HepG2 (cell line): ENCODE measurements around the gene HNRNPF. TPM values are rescaled to one million over a fixed set of nuclear protein-coding genes. Genes with fewer than 3 reads are reported as not detected.

Source experiments
- ATF5 ChIP-seq: sonication (generic); formaldehyde crosslinking; IDR thresholded peaks from 2 replicates; pipeline ENCODE4 v1.4.0; 2020; ENCODE audit warnings: mild to moderate bottlenecking, low read depth, missing genetic modification reagents
- BCLAF1 ChIP-seq: fragments of 450-650 bp; IDR thresholded peaks from 2 replicates; pipeline ENCODE4 v1.6.1; 2017; ENCODE audit warnings: mild to moderate bottlenecking
- FIP1L1 ChIP-seq: fragments of 200-400 bp; formaldehyde crosslinking; IDR thresholded peaks from 2 replicates; pipeline ENCODE4 v1.6.1; 2018; ENCODE audit warnings: low read depth, mild to moderate bottlenecking, low read length, moderate library complexity, borderline replicate concordance; ENCODE audit not compliant: insufficient read depth
- GLI4 ChIP-seq: sonication (generic); formaldehyde crosslinking; IDR thresholded peaks from 2 replicates; pipeline ENCODE4 v1.5.1; 2020; ENCODE audit warnings: missing genetic modification reagents, mild to moderate bottlenecking, moderate library complexity, borderline replicate concordance
- RCOR2 ChIP-seq: IDR thresholded peaks from 2 replicates; pipeline ENCODE4 v1.6.1; 2016; ENCODE audit warnings: missing biosample characterization, missing genetic modification reagents
- RELA ChIP-seq: sonication (generic); formaldehyde crosslinking; IDR thresholded peaks from 2 replicates; pipeline ENCODE4 v1.4.0; 2020; ENCODE audit warnings: missing genetic modification reagents
- SAP130 ChIP-seq: IDR thresholded peaks from 2 replicates; pipeline ENCODE4 v1.6.1; 2016; ENCODE audit warnings: low read depth
- TCF7 ChIP-seq: sonication (generic); IDR thresholded peaks from 2 replicates; pipeline ENCODE4 v1.6.1; 2016; ENCODE audit warnings: antibody characterized with exemption, low read depth
- ZBTB46 ChIP-seq: sonication (generic); formaldehyde crosslinking; IDR thresholded peaks from 2 replicates; pipeline ENCODE4 v1.4.0; 2020; ENCODE audit warnings: mild to moderate bottlenecking, missing genetic modification reagents, borderline replicate concordance
- ZNF121 ChIP-seq: sonication (generic); formaldehyde crosslinking; IDR thresholded peaks from 2 replicates; pipeline ENCODE4 v1.5.0; 2020; ENCODE audit warnings: mild to moderate bottlenecking, missing genetic modification reagents
- ZNF329 ChIP-seq: sonication (generic); formaldehyde crosslinking; IDR thresholded peaks from 2 replicates; pipeline ENCODE4 v1.9.0; 2021; ENCODE audit warnings: low read depth, mild to moderate bottlenecking, missing genetic modification reagents
- ZNF605 ChIP-seq: sonication (generic); formaldehyde crosslinking; IDR thresholded peaks from 2 replicates; pipeline ENCODE4 v1.8.0; 2022; ENCODE audit warnings: mild to moderate bottlenecking, missing genetic modification reagents
- ZNF773 ChIP-seq: sonication (generic); formaldehyde crosslinking; IDR thresholded peaks from 2 replicates; pipeline ENCODE4 v1.4.0; 2020; ENCODE audit warnings: missing genetic modification reagents, borderline replicate concordance
- polyA plus RNA-seq, 8 experiments: library from polyadenylated mRNA; depleted of rRNA in 3 of 8; stranded (reverse) in 7 of 8; unstranded in 1 of 8; fragments of >200 nt; fragmentation: Illumina TruSeq in 4 of 8; extraction: Trizol in 4 of 8; gene quantifications; 2 replicates each; pipeline versions ENCODE4 v1.2.1 to v1.2.3, GENCODE V29; 2011 to 2016; ENCODE audit warnings: low read depth in 4 of 8, missing spikeins in 1 of 8, mixed read lengths in 1 of 8; ENCODE audit not compliant: insufficient read depth in 1 of 8
- total RNA-seq, 5 experiments: library from RNA; depleted of rRNA; stranded (reverse); fragments of >200 nt; fragmentation: Illumina TruSeq; extraction: Trizol; gene quantifications; 2 replicates each; pipeline ENCODE4 v1.2.3, GENCODE V29; 2016; ENCODE audit warnings: low read depth in 1 of 5
- TF ChIP-seq, protein P1 (sequence below): sonication (generic); formaldehyde crosslinking; IDR thresholded peaks from 2 replicates; pipeline ENCODE4 v1.4.0; 2020; ENCODE audit warnings: missing genetic modification reagents
- TF ChIP-seq, protein P2 (sequence below): sonication (generic); formaldehyde crosslinking; IDR thresholded peaks from 2 replicates; pipeline ENCODE4 v1.8.1; 2023; ENCODE audit warnings: mild to moderate bottlenecking, missing genetic modification reagents
- TF ChIP-seq, protein P3 (sequence below): sonication (generic); formaldehyde crosslinking; IDR thresholded peaks from 2 replicates; pipeline ENCODE4 v1.5.0; 2020; ENCODE audit warnings: missing genetic modification reagents
- TF ChIP-seq, protein P4 (sequence below): sonication (generic); formaldehyde crosslinking; IDR thresholded peaks from 2 replicates; pipeline ENCODE4 v1.9.0; 2021; ENCODE audit warnings: missing genetic modification reagents, borderline replicate concordance

The HNRNPF gene
- total and polyA plus RNA-seq, 2 of the 13 experiments (the other 11 are each of a cell fraction or from before 2014, with no cell fraction given), result 166 to 308 TPM

DNA sequence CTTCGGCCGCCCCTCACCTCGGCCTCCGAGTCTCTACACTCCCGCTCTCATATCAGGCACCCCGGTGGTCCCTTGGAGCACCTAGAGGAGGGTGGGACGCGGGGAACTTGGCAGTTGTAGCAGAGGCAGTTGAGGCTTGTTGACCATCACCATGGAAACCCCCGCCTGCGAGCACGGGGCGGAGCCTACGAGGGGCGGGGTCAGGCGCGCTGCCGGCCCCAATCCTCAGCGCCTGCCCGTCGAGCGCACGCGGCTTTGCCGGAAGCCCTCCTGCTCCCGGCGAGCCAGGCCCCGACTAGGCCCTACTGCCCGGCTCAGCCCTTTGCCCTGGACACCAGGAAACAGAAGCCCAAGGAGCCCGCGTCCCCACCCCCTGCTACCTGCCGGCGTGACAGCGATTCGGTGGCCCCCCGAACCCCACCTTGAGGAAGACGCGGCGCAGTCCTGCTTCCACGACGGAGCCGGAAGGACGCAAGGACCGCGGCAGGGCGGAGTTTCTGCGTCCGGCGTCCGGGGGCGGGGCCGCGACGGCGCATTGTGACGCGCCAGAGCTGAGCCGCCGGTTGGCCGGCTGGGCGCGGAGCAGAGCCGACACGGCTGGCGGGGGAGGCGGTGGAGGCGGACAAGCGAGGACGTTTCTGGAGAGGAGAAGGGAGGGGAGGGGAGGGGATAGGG is at the start of gene HNRNPF (continued):
- TF ChIP-seq ZNF329 (CRISPR knock-in tag), result no peak
- no peak for TF ChIP-seq RELA (CRISPR knock-in tag)
- TF ChIP-seq ZNF773 (CRISPR knock-in tag), result peak; percentile 89
- TF ChIP-seq RCOR2 (CRISPR knock-in tag), result no peak
- TF ChIP-seq ZNF605 (CRISPR knock-in tag), result peak; percentile 73; the same call in 1 of the 2 replicates
- peak; percentile 93 for TF ChIP-seq SAP130 (CRISPR knock-in tag)
- no peak for TF ChIP-seq ATF5 (CRISPR knock-in tag)
- TF ChIP-seq, protein P1, sequence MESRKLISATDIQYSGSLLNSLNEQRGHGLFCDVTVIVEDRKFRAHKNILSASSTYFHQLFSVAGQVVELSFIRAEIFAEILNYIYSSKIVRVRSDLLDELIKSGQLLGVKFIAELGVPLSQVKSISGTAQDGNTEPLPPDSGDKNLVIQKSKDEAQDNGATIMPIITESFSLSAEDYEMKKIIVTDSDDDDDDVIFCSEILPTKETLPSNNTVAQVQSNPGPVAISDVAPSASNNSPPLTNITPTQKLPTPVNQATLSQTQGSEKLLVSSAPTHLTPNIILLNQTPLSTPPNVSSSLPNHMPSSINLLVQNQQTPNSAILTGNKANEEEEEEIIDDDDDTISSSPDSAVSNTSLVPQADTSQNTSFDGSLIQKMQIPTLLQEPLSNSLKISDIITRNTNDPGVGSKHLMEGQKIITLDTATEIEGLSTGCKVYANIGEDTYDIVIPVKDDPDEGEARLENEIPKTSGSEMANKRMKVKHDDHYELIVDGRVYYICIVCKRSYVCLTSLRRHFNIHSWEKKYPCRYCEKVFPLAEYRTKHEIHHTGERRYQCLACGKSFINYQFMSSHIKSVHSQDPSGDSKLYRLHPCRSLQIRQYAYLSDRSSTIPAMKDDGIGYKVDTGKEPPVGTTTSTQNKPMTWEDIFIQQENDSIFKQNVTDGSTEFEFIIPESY (CRISPR knock-in tag), result peak; percentile 4; the same call in 1 of the 2 replicates
- no peak for TF ChIP-seq GLI4 (CRISPR knock-in tag)
- TF ChIP-seq, protein P2, sequence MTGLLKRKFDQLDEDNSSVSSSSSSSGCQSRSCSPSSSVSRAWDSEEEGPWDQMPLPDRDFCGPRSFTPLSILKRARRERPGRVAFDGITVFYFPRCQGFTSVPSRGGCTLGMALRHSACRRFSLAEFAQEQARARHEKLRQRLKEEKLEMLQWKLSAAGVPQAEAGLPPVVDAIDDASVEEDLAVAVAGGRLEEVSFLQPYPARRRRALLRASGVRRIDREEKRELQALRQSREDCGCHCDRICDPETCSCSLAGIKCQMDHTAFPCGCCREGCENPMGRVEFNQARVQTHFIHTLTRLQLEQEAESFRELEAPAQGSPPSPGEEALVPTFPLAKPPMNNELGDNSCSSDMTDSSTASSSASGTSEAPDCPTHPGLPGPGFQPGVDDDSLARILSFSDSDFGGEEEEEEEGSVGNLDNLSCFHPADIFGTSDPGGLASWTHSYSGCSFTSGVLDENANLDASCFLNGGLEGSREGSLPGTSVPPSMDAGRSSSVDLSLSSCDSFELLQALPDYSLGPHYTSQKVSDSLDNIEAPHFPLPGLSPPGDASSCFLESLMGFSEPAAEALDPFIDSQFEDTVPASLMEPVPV (CRISPR knock-in tag), result 0 out of 2 replicates have a peak, but pooled peaks have one; percentile 13
- TF ChIP-seq TCF7, result no peak
- TF ChIP-seq, protein P3, sequence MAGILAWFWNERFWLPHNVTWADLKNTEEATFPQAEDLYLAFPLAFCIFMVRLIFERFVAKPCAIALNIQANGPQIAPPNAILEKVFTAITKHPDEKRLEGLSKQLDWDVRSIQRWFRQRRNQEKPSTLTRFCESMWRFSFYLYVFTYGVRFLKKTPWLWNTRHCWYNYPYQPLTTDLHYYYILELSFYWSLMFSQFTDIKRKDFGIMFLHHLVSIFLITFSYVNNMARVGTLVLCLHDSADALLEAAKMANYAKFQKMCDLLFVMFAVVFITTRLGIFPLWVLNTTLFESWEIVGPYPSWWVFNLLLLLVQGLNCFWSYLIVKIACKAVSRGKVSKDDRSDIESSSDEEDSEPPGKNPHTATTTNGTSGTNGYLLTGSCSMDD (CRISPR knock-in tag), result no peak
- no peak for TF ChIP-seq ZBTB46
- no peak for TF ChIP-seq BCLAF1
- no peak for TF ChIP-seq ZNF121 (CRISPR knock-in tag)
- no peak for TF ChIP-seq FIP1L1
- TF ChIP-seq, protein P4, sequence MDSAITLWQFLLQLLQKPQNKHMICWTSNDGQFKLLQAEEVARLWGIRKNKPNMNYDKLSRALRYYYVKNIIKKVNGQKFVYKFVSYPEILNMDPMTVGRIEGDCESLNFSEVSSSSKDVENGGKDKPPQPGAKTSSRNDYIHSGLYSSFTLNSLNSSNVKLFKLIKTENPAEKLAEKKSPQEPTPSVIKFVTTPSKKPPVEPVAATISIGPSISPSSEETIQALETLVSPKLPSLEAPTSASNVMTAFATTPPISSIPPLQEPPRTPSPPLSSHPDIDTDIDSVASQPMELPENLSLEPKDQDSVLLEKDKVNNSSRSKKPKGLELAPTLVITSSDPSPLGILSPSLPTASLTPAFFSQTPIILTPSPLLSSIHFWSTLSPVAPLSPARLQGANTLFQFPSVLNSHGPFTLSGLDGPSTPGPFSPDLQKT (CRISPR knock-in tag), result peak; percentile 84; the same call in 1 of the 2 replicates
